Renal cortical epithelial cell (primary cell): ENCODE data around the gene AKIRIN2. TPM values are rescaled to one million over a fixed set of nuclear protein-coding genes. Genes with fewer than 3 reads are reported as not detected.
"Not testable (repeated sequence)": the region's sequence is repeated elsewhere in the genome, so short reads cannot be mapped to it uniquely, and the experiment has no call there.

Experiments used
- DNase-seq: peaks from one replicate; pipeline ENCODE4 v3.0.0-alpha.2; 2011; ENCODE audit warnings: low read depth
- total RNA-seq: library from RNA; depleted of rRNA; stranded (reverse); fragments of >200 nt; gene quantifications from 2 replicates; pipeline ENCODE4 v1.2.3, GENCODE V29; 2014

The AKIRIN2 gene
- total RNA-seq, 1 donor from 2014 or later: 29.7 TPM

GRCh38 chr6:87718662-87719433 lies 16.8 kb upstream of the AKIRIN2 start:
- peak; percentile 55 for DNase-seq

GRCh38 chr6:87716928-87717614 lies 15.0 kb upstream of the AKIRIN2 start:
- no peak for DNase-seq

GRCh38 chr6:87714093-87714842 lies 12.2 kb upstream of the AKIRIN2 start:
- peak; percentile 94 for DNase-seq

GRCh38 chr6:87712713-87713112 lies 10.7 kb upstream of the AKIRIN2 start:
- not testable (repeated sequence) for DNase-seq

GRCh38 chr6:87710090-87710489 lies 8.1 kb upstream of the AKIRIN2 start:
- DNase-seq: no peak

GRCh38 chr6:87708581-87709427 lies 6.8 kb upstream of the AKIRIN2 start:
- DNase-seq: not testable (repeated sequence)

GRCh38 chr6:87706187-87706966 lies 4.3 kb upstream of the AKIRIN2 start:
- DNase-seq: peak; percentile 49

- DNase-seq: peak; percentile 71
Measured at GRCh38 chr6:87705070-87705691, 3.1 kb upstream of the AKIRIN2 start.

GRCh38 chr6:87703039-87703438 lies 1.0 kb upstream of the AKIRIN2 start:
- DNase-seq: not testable (repeated sequence)

- DNase-seq: peak; percentile 78
Measured at GRCh38 chr6:87702589-87702945, 534 bp upstream of the AKIRIN2 start.

- no peak for DNase-seq
Measured at GRCh38 chr6:87701344-87701675, 723 bp downstream of the AKIRIN2 start.

GRCh38 chr6:87700397-87701343 lies 1.4 kb downstream of the AKIRIN2 start:
- DNase-seq: peak; percentile 80

- no peak for DNase-seq
Measured at GRCh38 chr6:87699576-87699975, 2.5 kb downstream of the AKIRIN2 start.

- DNase-seq: peak; percentile 40
Measured at GRCh38 chr6:87698547-87699006, 3.5 kb downstream of the AKIRIN2 start.

GRCh38 chr6:87697581-87698546 lies 4.2 kb downstream of the AKIRIN2 start:
- peak; percentile 66 for DNase-seq

GRCh38 chr6:87696817-87697216 lies 5.2 kb downstream of the AKIRIN2 start:
- DNase-seq: not testable (repeated sequence)

- no peak for DNase-seq
Measured at GRCh38 chr6:87692086-87692485, 9.9 kb downstream of the AKIRIN2 start.

GRCh38 chr6:87690441-87690840 lies 11.6 kb downstream of the AKIRIN2 start:
- DNase-seq: no peak
